Smooth muscle cell (in vitro differentiated cells): ENCODE results near the gene YJU2. TPM values are rescaled to one million over a fixed set of nuclear protein-coding genes. Genes with fewer than 3 reads are reported as not detected.

Experiments
- DNase-seq: peaks from one replicate; lab custom pipeline; 2025; ENCODE audit not compliant: unreplicated experiment; lab: John Stamatoyannopoulos, UW
- H2AFZ ChIP-seq: fragments of 200-600 bp; sonication (generic); 2 replicates; pipeline ENCODE4 v1.6.0; 2016; ENCODE audit warnings: antibody characterized with exemption, low read depth, mild to moderate bottlenecking
- H3F3A ChIP-seq: fragments of 200-600 bp; sonication (generic); 2 replicates; pipeline ENCODE4 v1.6.0; 2017; ENCODE audit warnings: antibody characterized with exemption, low read depth
- H3K27ac ChIP-seq: fragments of 200-600 bp; sonication (generic); 2 replicates; pipeline ENCODE4 v1.5.1; 2016; ENCODE audit warnings: low read depth, mild to moderate bottlenecking
- H3K27me3 ChIP-seq: fragments of 200-600 bp; sonication (generic); 2 replicates; pipeline ENCODE4 v1.6.1; 2016; ENCODE audit warnings: low read depth, mild to moderate bottlenecking
- H3K36me3 ChIP-seq: fragments of 200-600 bp; sonication (generic); 2 replicates; pipeline ENCODE4 v1.5.1; 2016; ENCODE audit warnings: low read depth
- H3K4me1 ChIP-seq: fragments of 200-600 bp; sonication (generic); 2 replicates; pipeline ENCODE4 v1.5.1; 2016; ENCODE audit warnings: low read depth
- H3K4me2 ChIP-seq: fragments of 200-600 bp; sonication (generic); 2 replicates; pipeline ENCODE4 v1.6.0; 2016; ENCODE audit warnings: mild to moderate bottlenecking
- H3K4me3 ChIP-seq: fragments of 200-600 bp; sonication (generic); 2 replicates; pipeline ENCODE4 v1.5.1; 2016; ENCODE audit warnings: mild to moderate bottlenecking
- H3K79me2 ChIP-seq: fragments of 200-600 bp; sonication (generic); 2 replicates; pipeline ENCODE4 v1.6.0; 2016; ENCODE audit warnings: low read depth, mild to moderate bottlenecking
- H3K9ac ChIP-seq: fragments of 200-600 bp; sonication (generic); 2 replicates; pipeline ENCODE4 v1.6.0; 2016; ENCODE audit warnings: low read depth
- H3K9me3 ChIP-seq: fragments of 200-600 bp; sonication (generic); replicated peaks from 2 replicates; pipeline ENCODE4 v1.5.1; 2016; ENCODE audit warnings: low read depth
- H4K20me1 ChIP-seq: fragments of 200-600 bp; sonication (generic); 2 replicates; pipeline ENCODE4 v1.6.0; 2016; ENCODE audit warnings: low read depth
- CTCF ChIP-seq: fragments of 200-600 bp; sonication (generic); IDR thresholded peaks from 2 replicates; pipeline ENCODE4 v1.5.1; 2017; ENCODE audit warnings: borderline replicate concordance, mild to moderate bottlenecking, antibody characterized with exemption; ENCODE audit not compliant: insufficient read depth, poor library complexity, severe bottlenecking
- WGBS: methylation state at CpG from one replicate; pipeline ENCODE4 v1.1.7; 2016; ENCODE audit warnings: low lambda C conversion rate; 5-methylcytosine and 5-hydroxymethylcytosine counted together
- polyA plus RNA-seq: library from polyadenylated mRNA; unstranded; fragments of >200 nt; fragmentation: Nextera tagmentation; extraction: Ambion mirVana; gene quantifications from 2 replicates; pipeline ENCODE4 v1.2.1, GENCODE V29; 2016
- total RNA-seq: library from RNA; depleted of rRNA; stranded (reverse); fragments of >200 nt; gene quantifications from 2 replicates; pipeline ENCODE4 v1.2.3, GENCODE V29; 2014

The YJU2 gene
- 8.7 and 11.6 TPM in 2 replicates for total RNA-seq
- 12.0 and 16.6 TPM in 2 replicates for polyA plus RNA-seq

GRCh38 chr19:4246767-4247593 is at the start of gene YJU2:
YJU2 (plus strand) TSS chr19:4247080; CDS start chr19:4247147, 67 bp downstream.
- peak; percentile 92 for DNase-seq
- Histone ChIP-seq H3K36me3 (no peaks in the 10 kb centered on the region), H2AFZ (peak within 1 kb of the TSS; percentile 88), H3K4me2 (peak within 1 kb of the TSS; percentile 82), H4K20me1 (no peaks in the 10 kb centered on the region), H3K4me3 (peak within 1 kb of the TSS; percentile 66), H3F3A (no peaks in the 10 kb centered on the region), H3K9ac (peak within 1 kb of the TSS; percentile 93), H3K4me1 (no peaks in the 10 kb centered on the region), H3K79me2 (no peaks in the 10 kb centered on the region), H3K9me3 (no peaks in the 10 kb centered on the region), H3K27me3 (no peaks in the 10 kb centered on the region), H3K27ac (peak within 1 kb of the TSS; percentile 94)
- TF ChIP-seq CTCF = peak; percentile 53
- WGBS = 1% methylated on average over 40 of the region's 45 CpGs

- Histone ChIP-seq H3K4me1 (no peaks in the 10 kb centered on the region), H3K9me3 (no peaks in the 10 kb centered on the region), H3K4me3 (no peak overlapping the region), H3K9ac (no peak overlapping the region), H3K79me2 (no peaks in the 10 kb centered on the region), H3K27ac (no peak overlapping the region), H3K36me3 (no peaks in the 10 kb centered on the region), H3K4me2 (no peak overlapping the region), H2AFZ (no peak overlapping the region), H3K27me3 (peaks cover 58% of the 10 kb centered on the region), H4K20me1 (no peaks in the 10 kb centered on the region), H3F3A (no peaks in the 10 kb centered on the region)
- WGBS = 89% methylated on average over 5 of the region's 5 CpGs
- no peak for DNase-seq
- no peak for TF ChIP-seq CTCF
Observed at GRCh38 chr19:4197228-4197624, 49.7 kb upstream of the YJU2 start.

- H3K9ac ChIP-seq = no peak overlapping the region
- WGBS = 31% methylated on average over 38 of the region's 70 CpGs
- H3K4me2 ChIP-seq = peak overlapping the region; percentile 22
- no peak overlapping the region for H3K27ac ChIP-seq
- H3K9me3 ChIP-seq = no peaks in the 10 kb centered on the region
- no peaks in the 10 kb centered on the region for H3K4me1 ChIP-seq
- no peak for TF ChIP-seq CTCF
- H3K27me3 ChIP-seq = peaks cover 58% of the 10 kb centered on the region
- no peak for DNase-seq
- no peaks in the 10 kb centered on the region for H3K36me3 ChIP-seq
- no peaks in the 10 kb centered on the region for H4K20me1 ChIP-seq
- no peak overlapping the region for H3K4me3 ChIP-seq
- H3F3A ChIP-seq = no peaks in the 10 kb centered on the region
- no peaks in the 10 kb centered on the region for H3K79me2 ChIP-seq
- no peak overlapping the region for H2AFZ ChIP-seq
Observed at GRCh38 chr19:4197625-4198466, 49.0 kb upstream of the YJU2 start.
